HepG2 (cell line): ENCODE results near the gene CARD16. TPM values are rescaled to one million over a fixed set of nuclear protein-coding genes. Genes with fewer than 3 reads are reported as not detected.

Experiments used
- ATAC-seq: fragments of 200-7000 bp; cut with Tn5 transposase; 3 replicates; pipeline ENCODE4 v1.9.1; 2020; ENCODE audit warnings: mild to moderate bottlenecking, moderate library complexity
- BruUV-seq: library from RNA; stranded (reverse); fragments of 400-500 nt; replicated peaks from 2 replicates; lab custom pipeline; 2021; lab: Mats Ljungman, UMichigan
- CTCF ChIA-PET: fragments of 300-600 bp; formaldehyde crosslinking; extraction: SDS; loops from one replicate; lab custom pipeline; 2021; ENCODE audit warnings: low total read pairs, inconsistent platforms, low intra/inter-chr PET ratio; lab: Yijun Ruan, JAX
- POLR2A ChIA-PET: fragments of 350-600 bp; sonication (Branson Sonifier 250); formaldehyde crosslinking; loops from one replicate; lab custom pipeline; 2020; ENCODE audit warnings: antibody characterized with exemption, inconsistent platforms; lab: Yijun Ruan, JAX
- DNase-seq: peaks from one replicate; pipeline ENCODE4 v3.0.0-alpha.2; 2015; ENCODE audit warnings: low spot score
- FAIRE-seq: peaks from 3 replicates; lab custom pipeline; 2011; peaks lifted over from hg19 to GRCh38; lab: Jason Lieb, UNC
- H2AFZ ChIP-seq: one replicate; pipeline ENCODE4 v1.6.1; 2011; ENCODE audit warnings: low read length, inconsistent platforms
- H3K27ac ChIP-seq: fragments of 300-600 bp; 3 replicates; pipeline ENCODE4 v1.8.0; 2011; ENCODE audit warnings: mixed run types, mild to moderate bottlenecking, mixed read lengths, low read length, inconsistent platforms; ENCODE audit not compliant: insufficient read depth; ENCODE audit errors: extremely low read length
- H3K27me3 ChIP-seq, 2 experiments: fragments of 200-600 bp in 1 of 2; 2 replicates in 1 of 2; 3 replicates in 1 of 2; pipeline versions ENCODE4 v1.6.0 to v1.8.0; 2011; ENCODE audit warnings: low read length in 2 of 2, mild to moderate bottlenecking in 2 of 2, moderate library complexity in 2 of 2, inconsistent platforms in 1 of 2; ENCODE audit not compliant: insufficient read depth in 2 of 2, control insufficient read depth in 1 of 2
- H3K36me3 ChIP-seq, 2 experiments: fragments of 200-600 bp in 1 of 2; replicated peaks in 1 of 2; 2 replicates in 1 of 2; 3 replicates in 1 of 2; pipeline versions ENCODE4 v1.5.1 to v1.8.0; 2011; ENCODE audit warnings: low read length in 2 of 2, inconsistent platforms in 1 of 2; ENCODE audit not compliant: insufficient read depth in 2 of 2, control insufficient read depth in 1 of 2
- H3K4me1 ChIP-seq: 2 replicates; pipeline ENCODE4 v1.5.1; 2012; ENCODE audit warnings: low read length, inconsistent platforms; ENCODE audit not compliant: insufficient read depth
- H3K4me2 ChIP-seq: 2 replicates; pipeline ENCODE4 v1.6.0; 2011; ENCODE audit warnings: low read depth, low read length, inconsistent platforms
- H3K4me3 ChIP-seq, 3 experiments: fragments of 200-600 bp in 1 of 3; sonication (generic), shearing (Covaris generic) in 1 of 3; replicated peaks in 1 of 3; 2 replicates each; pipeline ENCODE4 v1.5.1; 2011 to 2016; ENCODE audit warnings: low read length in 3 of 3, inconsistent platforms in 2 of 3, low read depth in 2 of 3, mild to moderate bottlenecking in 2 of 3, control low read depth in 1 of 3, mixed read lengths in 1 of 3; ENCODE audit not compliant: insufficient read depth in 1 of 3
- H3K79me2 ChIP-seq: one replicate; pipeline ENCODE4 v1.6.1; 2011; ENCODE audit warnings: low read length, inconsistent platforms; ENCODE audit not compliant: insufficient read depth
- H3K9ac ChIP-seq: 2 replicates; pipeline ENCODE4 v1.6.0; 2011; ENCODE audit warnings: mild to moderate bottlenecking, low read depth, low read length, inconsistent platforms; ENCODE audit not compliant: insufficient read depth
- H3K9me3 ChIP-seq: 2 replicates; pipeline ENCODE4 v1.5.1; 2012; ENCODE audit warnings: mild to moderate bottlenecking, low read length
- H4K20me1 ChIP-seq: 2 replicates; pipeline ENCODE4 v1.6.0; 2011; ENCODE audit warnings: inconsistent platforms, mild to moderate bottlenecking, low read length, moderate library complexity; ENCODE audit not compliant: insufficient read depth
- CERS6 ChIP-seq: sonication (generic); formaldehyde crosslinking; IDR thresholded peaks from 2 replicates; pipeline ENCODE4 v1.5.0; 2020; ENCODE audit warnings: missing genetic modification reagents
- HNF4A ChIP-seq: sonication (generic); formaldehyde crosslinking; IDR thresholded peaks from 2 replicates; pipeline ENCODE4 v1.4.0; 2020; ENCODE audit warnings: missing genetic modification reagents
- SYNCRIP ChIP-seq: fragments of 200-400 bp; formaldehyde crosslinking; IDR thresholded peaks from 2 replicates; pipeline ENCODE4 v1.6.1; 2018; ENCODE audit warnings: mild to moderate bottlenecking, low read depth, low read length; ENCODE audit not compliant: insufficient read depth
- ZHX2 ChIP-seq, 2 experiments: sonication (generic) in 1 of 2; formaldehyde crosslinking in 1 of 2; IDR thresholded peaks; 2 replicates each; pipeline versions ENCODE4 v1.6.1 to v1.9.0; 2014 to 2022; ENCODE audit warnings: antibody characterized with exemption in 1 of 2, borderline replicate concordance in 1 of 2, inconsistent platforms in 1 of 2, low read depth in 1 of 2, missing genetic modification reagents in 1 of 2
- ZNF431 ChIP-seq: sonication (generic); formaldehyde crosslinking; IDR thresholded peaks from 2 replicates; pipeline ENCODE4 v1.9.0; 2022; ENCODE audit warnings: missing genetic modification reagents, low read depth, mild to moderate bottlenecking, borderline replicate concordance
- ZNF841 ChIP-seq: sonication (generic); formaldehyde crosslinking; IDR thresholded peaks from 2 replicates; pipeline ENCODE4 v1.8.1; 2023; ENCODE audit warnings: missing genetic modification reagents, borderline replicate concordance
- WGBS: methylation state at CpG from one replicate; pipeline ENCODE4 v1.1.6; 2017; ENCODE audit warnings: low lambda C conversion rate; 5-methylcytosine and 5-hydroxymethylcytosine counted together
- in situ Hi-C: cut with HindIII; loops from 2 replicates; pipeline ENCODE4 v1.10.0; 2017; ENCODE audit warnings: low pct_unique_long_range_greater_than_20kb; ENCODE audit not compliant: extremely low pct_ligation_motif_present
- intact Hi-C: fragments of 100-400 bp; cut with micrococcal nuclease; formaldehyde crosslinking; loops from one replicate; pipeline ENCODE4 v1.10.0; 2022; ENCODE audit not compliant: unreplicated experiment
- polyA plus RNA-seq, 8 experiments: library from polyadenylated mRNA; depleted of rRNA in 3 of 8; stranded (reverse) in 7 of 8; unstranded in 1 of 8; fragments of >200 nt; fragmentation: Illumina TruSeq in 4 of 8; extraction: Trizol in 4 of 8; gene quantifications; 2 replicates each; pipeline versions ENCODE4 v1.2.1 to v1.2.3, GENCODE V29; 2011 to 2016; ENCODE audit warnings: low read depth in 4 of 8, missing spikeins in 1 of 8, mixed read lengths in 1 of 8; ENCODE audit not compliant: insufficient read depth in 1 of 8
- total RNA-seq, 5 experiments: library from RNA; depleted of rRNA; stranded (reverse); fragments of >200 nt; fragmentation: Illumina TruSeq; extraction: Trizol; gene quantifications; 2 replicates each; pipeline ENCODE4 v1.2.3, GENCODE V29; 2016; ENCODE audit warnings: low read depth in 1 of 5

Gene CARD16
- total and polyA plus RNA-seq, 2 of the 13 experiments (the other 11 are each of a cell fraction or from before 2014, with no cell fraction given) = 0.34 TPM; not detected in 1

DNA sequence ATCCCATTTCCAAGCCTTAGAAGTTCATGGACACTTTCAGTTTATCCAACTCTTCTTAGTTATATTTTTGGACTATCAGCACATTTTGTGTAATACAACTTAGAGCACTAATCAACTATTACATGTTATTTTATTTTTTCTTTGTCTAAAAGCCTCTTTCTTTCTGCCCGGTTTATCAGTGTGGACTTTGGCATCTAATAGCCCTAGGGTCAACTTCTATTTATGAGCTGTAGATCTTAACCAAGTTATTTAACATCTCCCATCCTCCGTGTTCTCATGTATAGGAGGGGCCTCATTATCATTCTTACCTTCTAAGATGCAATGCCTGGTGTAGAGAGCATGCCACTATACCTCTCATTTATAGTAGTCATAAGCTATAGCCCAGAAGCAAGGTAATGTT, 4.4 kb downstream of the CARD16 start:
- H4K20me1 ChIP-seq = no peaks in the 10 kb centered on the region
- TF ChIP-seq CERS6 (CRISPR knock-in tag) (no peak), HNF4A (peak; percentile 57)
- FAIRE-seq = no peak
- no peak overlapping the region for H3K9ac ChIP-seq
- no peak for ATAC-seq
- WGBS = 15% methylated on average over 2 of the region's 2 CpGs
- H3K27ac ChIP-seq = no peak overlapping the region
- H3K9me3 ChIP-seq = no peaks in the 10 kb centered on the region
- in situ Hi-C loops = no loop called here
- POLR2A ChIA-PET = no interaction called here
- BruUV-seq = no TSS peak
- peak overlapping the region; percentile 23; the same call in 1 of the 2 replicates for H3K4me2 ChIP-seq
- no peak for DNase-seq
- no peak overlapping the region for H3K4me3 ChIP-seq
- intact Hi-C loops = loop anchor here (10.0 kb wide), 1 partner anchor 104 kb away; no protein-coding TSS in a partner anchor
- H3K36me3 ChIP-seq = no peaks in the 10 kb centered on the region
- no peaks in the 10 kb centered on the region for H3K27me3 ChIP-seq
- H3K79me2 ChIP-seq = no peaks in the 10 kb centered on the region
- H2AFZ ChIP-seq = no peak overlapping the region
- H3K4me1 ChIP-seq = peaks cover 24% of the 10 kb centered on the region
- CTCF ChIA-PET = no interaction called here

- no peak for TF ChIP-seq ZNF431 (CRISPR knock-in tag)
- no peak for TF ChIP-seq SYNCRIP
- no peak for TF ChIP-seq ZHX2 (IDR thresholded peaks at IDR 0.05; ENCODE audit: low read depth)
- TF ChIP-seq ZHX2 (CRISPR knock-in tag; IDR thresholded peaks at IDR 0.05; ENCODE audit: borderline replicate concordance) = no peak
- TF ChIP-seq ZNF841 (CRISPR knock-in tag) = no peak
- CTCF ChIA-PET = no interaction called here
- Histone ChIP-seq H3K4me1 (peaks cover 13% of the 10 kb centered on the region), H3K4me3 (no peak within 1 kb of the TSS), H2AFZ (no peak within 1 kb of the TSS), H3K27me3 (no peaks in the 10 kb centered on the region), H3K9me3 (no peaks in the 10 kb centered on the region), H3K27ac (no peak within 1 kb of the TSS), H4K20me1 (no peaks in the 10 kb centered on the region), H3K4me2 (peak within 1 kb of the TSS; percentile 41), H3K36me3 (no peaks in the 10 kb centered on the region), H3K9ac (no peak within 1 kb of the TSS), H3K79me2 (no peaks in the 10 kb centered on the region)
- POLR2A ChIA-PET = interaction anchor here (0.6 kb wide), 2 partner anchors 12 to 14 kb away, joined by 3 to 4 read pairs; no protein-coding TSS in a partner anchor
- WGBS = 18% methylated on average over 3 of the region's 3 CpGs
- FAIRE-seq = peak; percentile 49
- intact Hi-C loops (no loop called here), in situ Hi-C loops (no loop called here)
- DNase-seq = no peak
- ATAC-seq = peak; percentile 50; the same call in 2 of the 3 replicates
- BruUV-seq = no TSS peak
Observed at GRCh38 chr11:105034813-105035620, 10.1 kb downstream of the CARD16 start, which contains the start of gene CASP1. CASP1 (minus strand) TSS chr11:105035144; CDS start chr11:105035113, 31 bp downstream.
